Measurements from ENCODE around the gene GALNT13.

- TF ChIP-seq CTCF (IDR thresholded peaks at IDR 0.05) (no peak), EZH2 (IDR thresholded peaks at IDR 0.05; ENCODE audit: borderline replicate concordance, insufficient read depth, low read depth, low read length, poor library complexity, severe bottlenecking) (no peak)
Measured at GRCh38 chr2:153912798-153913396, 41.2 kb downstream of the GALNT13 start.
